Measurements from ENCODE around the gene F2. TPM values are rescaled to one million over a fixed set of nuclear protein-coding genes. Genes with fewer than 3 reads are reported as not detected.

F2 gene
- total and polyA plus RNA-seq, 2 of the 13 experiments (the other 11 are each of a cell fraction or from before 2014, with no cell fraction given) = 330 to 801 TPM

DNA sequence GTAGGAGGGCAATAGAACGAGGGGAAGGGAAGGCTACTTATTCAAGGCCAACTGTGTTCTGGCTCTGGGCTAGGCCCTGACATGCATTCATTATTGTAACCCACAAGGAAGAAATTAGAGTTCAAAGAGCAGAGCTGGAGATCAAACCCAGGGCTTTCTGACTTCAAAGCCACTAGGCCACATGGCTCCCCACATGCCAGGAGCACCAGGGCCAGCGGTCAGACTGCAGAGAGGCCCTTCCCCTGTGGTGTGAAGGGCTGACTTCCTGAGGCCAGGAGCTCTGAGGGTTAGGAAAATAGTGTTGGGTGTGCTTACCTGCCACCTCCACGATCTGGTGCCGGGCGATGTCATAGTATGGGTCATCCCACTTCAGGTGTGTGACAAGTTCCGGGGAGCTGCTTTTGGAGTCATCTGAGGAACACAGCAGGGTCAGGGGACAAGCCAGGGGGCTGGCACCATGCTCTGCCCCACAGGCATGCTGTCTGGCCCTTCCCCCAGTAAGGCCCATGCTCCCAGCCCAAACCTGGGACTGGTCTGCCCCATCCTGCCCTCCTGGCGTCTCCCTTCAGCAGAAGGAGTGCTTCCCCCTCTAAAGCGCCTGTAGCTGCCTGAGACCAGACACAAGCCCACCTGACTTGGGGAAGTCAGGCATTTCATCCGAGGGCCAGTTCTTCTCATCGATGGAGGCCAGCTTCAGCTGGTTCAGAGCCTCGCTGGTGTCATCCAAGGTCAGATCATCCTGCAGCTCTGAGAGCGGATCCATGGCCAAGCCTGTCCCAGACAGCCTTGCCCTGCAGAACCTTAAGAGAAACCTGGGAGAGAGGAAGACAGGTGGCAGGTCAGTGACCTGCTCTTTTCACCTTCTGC lies 23.4 kb upstream of the F2 start (continued):
- TF ChIP-seq ZNF703 (CRISPR knock-in tag; IDR thresholded peaks at IDR 0.05; ENCODE audit: borderline replicate concordance) (no peak; the same call in 1 of the 2 replicates), ZNF33A (CRISPR knock-in tag; IDR thresholded peaks at IDR 0.05; ENCODE audit: borderline replicate concordance) (no peak), STAG1 (CRISPR knock-in tag; IDR thresholded peaks at IDR 0.05) (no peak), ZNF710 (CRISPR knock-in tag; IDR thresholded peaks at IDR 0.05; ENCODE audit: borderline replicate concordance) (no peak), EED (CRISPR knock-in tag; IDR thresholded peaks at IDR 0.05) (no peak), SNAI1 (CRISPR knock-in tag; IDR thresholded peaks at IDR 0.05; ENCODE audit: borderline replicate concordance) (0 out of 2 replicates have a peak, but pooled peaks have one; percentile 39), MED8 (CRISPR knock-in tag; IDR thresholded peaks at IDR 0.05; ENCODE audit: insufficient replicate concordance) (no peak), GFI1 (CRISPR knock-in tag; IDR thresholded peaks at IDR 0.05; ENCODE audit: borderline replicate concordance) (no peak), ZNF234 (CRISPR knock-in tag; conservative IDR thresholded peaks at IDR 0.05) (no peak), ZNF274 (CRISPR knock-in tag; IDR thresholded peaks at IDR 0.05) (no peak; the same call in 1 of the 2 replicates), NFE2 (CRISPR knock-in tag; IDR thresholded peaks at IDR 0.05) (no peak), MXI1 (IDR thresholded peaks at IDR 0.05; ENCODE audit: borderline replicate concordance, low read depth, low read length) (no peak; the same call in 2 of the 3 replicates), HES4 (CRISPR knock-in tag; IDR thresholded peaks at IDR 0.05; ENCODE audit: borderline replicate concordance) (peak; percentile 50; the same call in 1 of the 2 replicates), MXD4 (CRISPR knock-in tag; IDR thresholded peaks at IDR 0.05) (no peak; the same call in 1 of the 2 replicates), ZBTB7A (CRISPR knock-in tag; IDR thresholded peaks at IDR 0.05) (peak; percentile 45; the same call in 1 of the 2 replicates)
- TF ChIP-seq, protein P1, sequence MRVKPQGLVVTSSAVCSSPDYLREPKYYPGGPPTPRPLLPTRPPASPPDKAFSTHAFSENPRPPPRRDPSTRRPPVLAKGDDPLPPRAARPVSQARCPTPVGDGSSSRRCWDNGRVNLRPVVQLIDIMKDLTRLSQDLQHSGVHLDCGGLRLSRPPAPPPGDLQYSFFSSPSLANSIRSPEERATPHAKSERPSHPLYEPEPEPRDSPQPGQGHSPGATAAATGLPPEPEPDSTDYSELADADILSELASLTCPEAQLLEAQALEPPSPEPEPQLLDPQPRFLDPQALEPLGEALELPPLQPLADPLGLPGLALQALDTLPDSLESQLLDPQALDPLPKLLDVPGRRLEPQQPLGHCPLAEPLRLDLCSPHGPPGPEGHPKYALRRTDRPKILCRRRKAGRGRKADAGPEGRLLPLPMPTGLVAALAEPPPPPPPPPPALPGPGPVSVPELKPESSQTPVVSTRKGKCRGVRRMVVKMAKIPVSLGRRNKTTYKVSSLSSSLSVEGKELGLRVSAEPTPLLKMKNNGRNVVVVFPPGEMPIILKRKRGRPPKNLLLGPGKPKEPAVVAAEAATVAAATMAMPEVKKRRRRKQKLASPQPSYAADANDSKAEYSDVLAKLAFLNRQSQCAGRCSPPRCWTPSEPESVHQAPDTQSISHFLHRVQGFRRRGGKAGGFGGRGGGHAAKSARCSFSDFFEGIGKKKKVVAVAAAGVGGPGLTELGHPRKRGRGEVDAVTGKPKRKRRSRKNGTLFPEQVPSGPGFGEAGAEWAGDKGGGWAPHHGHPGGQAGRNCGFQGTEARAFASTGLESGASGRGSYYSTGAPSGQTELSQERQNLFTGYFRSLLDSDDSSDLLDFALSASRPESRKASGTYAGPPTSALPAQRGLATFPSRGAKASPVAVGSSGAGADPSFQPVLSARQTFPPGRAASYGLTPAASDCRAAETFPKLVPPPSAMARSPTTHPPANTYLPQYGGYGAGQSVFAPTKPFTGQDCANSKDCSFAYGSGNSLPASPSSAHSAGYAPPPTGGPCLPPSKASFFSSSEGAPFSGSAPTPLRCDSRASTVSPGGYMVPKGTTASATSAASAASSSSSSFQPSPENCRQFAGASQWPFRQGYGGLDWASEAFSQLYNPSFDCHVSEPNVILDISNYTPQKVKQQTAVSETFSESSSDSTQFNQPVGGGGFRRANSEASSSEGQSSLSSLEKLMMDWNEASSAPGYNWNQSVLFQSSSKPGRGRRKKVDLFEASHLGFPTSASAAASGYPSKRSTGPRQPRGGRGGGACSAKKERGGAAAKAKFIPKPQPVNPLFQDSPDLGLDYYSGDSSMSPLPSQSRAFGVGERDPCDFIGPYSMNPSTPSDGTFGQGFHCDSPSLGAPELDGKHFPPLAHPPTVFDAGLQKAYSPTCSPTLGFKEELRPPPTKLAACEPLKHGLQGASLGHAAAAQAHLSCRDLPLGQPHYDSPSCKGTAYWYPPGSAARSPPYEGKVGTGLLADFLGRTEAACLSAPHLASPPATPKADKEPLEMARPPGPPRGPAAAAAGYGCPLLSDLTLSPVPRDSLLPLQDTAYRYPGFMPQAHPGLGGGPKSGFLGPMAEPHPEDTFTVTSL (CRISPR knock-in tag; IDR thresholded peaks at IDR 0.05; ENCODE audit: borderline replicate concordance) = no peak
- TF ChIP-seq, protein P2, sequence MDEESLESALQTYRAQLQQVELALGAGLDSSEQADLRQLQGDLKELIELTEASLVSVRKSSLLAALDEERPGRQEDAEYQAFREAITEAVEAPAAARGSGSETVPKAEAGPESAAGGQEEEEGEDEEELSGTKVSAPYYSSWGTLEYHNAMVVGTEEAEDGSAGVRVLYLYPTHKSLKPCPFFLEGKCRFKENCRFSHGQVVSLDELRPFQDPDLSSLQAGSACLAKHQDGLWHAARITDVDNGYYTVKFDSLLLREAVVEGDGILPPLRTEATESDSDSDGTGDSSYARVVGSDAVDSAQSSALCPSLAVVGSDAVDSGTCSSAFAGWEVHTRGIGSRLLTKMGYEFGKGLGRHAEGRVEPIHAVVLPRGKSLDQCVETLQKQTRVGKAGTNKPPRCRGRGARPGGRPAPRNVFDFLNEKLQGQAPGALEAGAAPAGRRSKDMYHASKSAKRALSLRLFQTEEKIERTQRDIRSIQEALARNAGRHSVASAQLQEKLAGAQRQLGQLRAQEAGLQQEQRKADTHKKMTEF (CRISPR knock-in tag; IDR thresholded peaks at IDR 0.05) = peak; percentile 67; the same call in 1 of the 2 replicates
